Activated CD4-positive, alpha-beta T cell treated with anti-CD3 and anti-CD28 coated beads, Interleukin-2, amount 10 ng/mL, durations not matched to agents 7 days and 5 days (primary cell): ENCODE results near the gene PSME2. TPM values are rescaled to one million over a fixed set of nuclear protein-coding genes. Genes with fewer than 3 reads are reported as not detected.

Experiments used
- CTCF ChIA-PET: fragments of 350-600 bp; sonication (Branson Sonifier 250); formaldehyde crosslinking; loops from one replicate; lab custom pipeline; 2021; ENCODE audit warnings: antibody characterized with exemption; lab: Charles Lee
- POLR2A ChIA-PET: fragments of 350-600 bp; sonication (Branson Sonifier 250); formaldehyde crosslinking; loops from one replicate; lab custom pipeline; 2021; ENCODE audit warnings: antibody characterized with exemption; lab: Charles Lee
- DNase-seq: peaks from one replicate; pipeline ENCODE4 v3.0.0-alpha.2; 2020
- H3K27ac Mint-ChIP-seq: one replicate; pipeline ENCODE4 v1.8.0; 2021; ENCODE audit warnings: mild to moderate bottlenecking, moderate library complexity, mixed read lengths
- H3K27me3 Mint-ChIP-seq: one replicate; pipeline ENCODE4 v1.8.0; 2021; ENCODE audit warnings: mixed read lengths
- H3K36me3 Mint-ChIP-seq: one replicate; pipeline ENCODE4 v1.8.0; 2021; ENCODE audit warnings: low read depth, mixed read lengths
- H3K4me1 Mint-ChIP-seq: one replicate; pipeline ENCODE4 v1.8.0; 2021; ENCODE audit warnings: mixed read lengths
- H3K4me3 Mint-ChIP-seq: one replicate; pipeline ENCODE4 v1.8.0; 2021; ENCODE audit warnings: mild to moderate bottlenecking, moderate library complexity, mixed read lengths
- H3K9me3 Mint-ChIP-seq: one replicate; pipeline ENCODE4 v1.8.0; 2021; ENCODE audit warnings: mixed read lengths
- total RNA-seq, 2 experiments: library from RNA; stranded (reverse); gene quantifications; one replicate each; pipeline ENCODE4 v1.2.3, GENCODE V29; 2021

PSME2 gene, protein sequence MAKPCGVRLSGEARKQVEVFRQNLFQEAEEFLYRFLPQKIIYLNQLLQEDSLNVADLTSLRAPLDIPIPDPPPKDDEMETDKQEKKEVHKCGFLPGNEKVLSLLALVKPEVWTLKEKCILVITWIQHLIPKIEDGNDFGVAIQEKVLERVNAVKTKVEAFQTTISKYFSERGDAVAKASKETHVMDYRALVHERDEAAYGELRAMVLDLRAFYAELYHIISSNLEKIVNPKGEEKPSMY
- 100 to 1,000 TPM; 644 to 698 TPM for total RNA-seq

DNA sequence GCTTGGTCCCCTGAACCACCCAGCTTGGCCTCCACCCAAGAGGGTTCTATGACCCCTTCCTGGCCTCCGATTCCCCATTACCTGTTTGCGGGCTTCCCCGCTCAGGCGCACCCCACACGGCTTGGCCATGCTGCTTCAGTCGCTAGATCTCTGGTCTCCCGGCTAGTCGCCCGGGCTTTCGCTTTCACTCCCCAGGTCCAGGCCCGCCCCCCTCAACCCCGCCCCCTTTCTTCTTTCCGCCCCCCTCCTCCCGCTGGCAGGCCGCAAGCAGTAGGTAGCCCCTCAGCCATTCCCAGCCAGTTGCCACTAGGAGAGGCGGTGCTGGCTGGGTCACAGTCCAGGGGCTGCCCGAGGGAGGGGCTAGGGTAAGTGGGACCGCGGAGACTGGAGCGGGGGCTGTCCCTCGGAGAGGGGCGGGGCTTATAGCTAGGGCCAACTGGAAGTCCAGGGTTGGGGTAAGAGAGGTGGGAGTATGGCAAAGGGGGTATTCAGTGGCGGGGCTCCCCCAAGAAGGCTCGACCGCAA is at the start of gene PSME2:
TSS of gene PSME2 (minus strand) at position 158 of the 525 bp plus-strand sequence. CDS start at position 129, 29 bp downstream.
- no peaks in the 10 kb centered on the region for H3K9me3 Mint-ChIP-seq
- ChIA-PET CTCF (interaction anchor here (0.6 to 4.6 kb wide), 11 partner anchors 9 to 284 kb away, joined by 3 to 69 read pairs (median 4); partner anchors contain the start of genes IRF9, KHNYN and PSME1), POLR2A (interaction anchor here (1.2 to 3.6 kb wide), 5 partner anchors 9 to 100 kb away, joined by 3 to 25 read pairs (median 7); partner anchors contain the start of genes DCAF11, IRF9, NRL and PSME1)
- peak within 1 kb of the TSS; percentile 100 for H3K4me3 Mint-ChIP-seq
- H3K36me3 Mint-ChIP-seq, result peaks cover 78% of the 10 kb centered on the region
- H3K4me1 Mint-ChIP-seq, result peaks cover 71% of the 10 kb centered on the region
- H3K27me3 Mint-ChIP-seq, result no peaks in the 10 kb centered on the region
- H3K27ac Mint-ChIP-seq, result peak within 1 kb of the TSS; percentile 99
- DNase-seq, result peak; percentile 93

DNA sequence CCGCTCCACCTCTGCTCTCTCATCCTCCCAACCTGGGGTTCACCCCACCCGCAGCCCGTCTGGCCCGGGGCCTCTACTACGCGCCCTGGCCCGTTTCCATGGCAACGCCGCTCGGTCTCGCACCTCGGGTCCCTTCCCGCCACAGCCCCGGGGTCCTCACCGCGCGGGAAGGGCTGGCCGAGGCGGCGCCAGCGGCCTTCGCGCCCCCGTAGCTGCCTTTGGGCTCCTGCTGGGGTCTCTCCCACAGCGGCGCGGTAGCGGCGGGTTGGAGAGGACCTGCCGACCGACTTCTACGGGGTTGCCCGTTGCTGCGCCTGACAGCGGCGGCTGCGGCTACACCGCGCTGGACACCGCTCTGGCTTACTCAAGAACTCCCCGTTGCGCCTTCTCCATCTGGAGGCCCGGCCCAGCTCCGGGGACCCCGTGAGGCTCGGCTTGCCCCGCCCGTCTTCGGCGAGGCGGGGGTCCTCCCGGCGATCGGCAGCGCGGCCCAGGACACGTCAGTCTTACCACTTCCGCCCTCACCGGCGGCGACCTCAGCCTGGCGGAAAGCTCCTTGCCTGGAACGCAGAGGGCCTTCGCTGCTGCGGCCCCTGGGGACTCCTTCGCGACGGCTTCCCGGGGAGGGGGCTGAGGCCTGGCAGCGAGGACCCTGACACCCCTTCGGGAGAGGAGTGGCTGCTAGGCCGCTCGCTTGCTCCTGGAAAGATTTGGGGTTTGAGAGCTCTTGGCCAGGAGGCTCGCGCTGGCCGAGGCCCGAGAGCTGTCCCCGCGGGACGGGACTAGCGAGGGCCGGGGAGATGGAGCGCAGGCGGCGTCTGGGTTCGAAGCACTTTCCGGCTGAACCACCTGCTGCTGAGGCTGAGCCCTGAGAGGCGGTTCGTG is 49.0 kb upstream of the PSME2 start, which contains the start of gene TM9SF1:
TSS of gene TM9SF1 (minus strand) at position 256 of the 885 bp plus-strand sequence. CDS start 422 bp downstream, outside the sequence.
- H3K27ac Mint-ChIP-seq, result peak within 1 kb of the TSS; percentile 99
- no peaks in the 10 kb centered on the region for H3K9me3 Mint-ChIP-seq
- peaks cover 56% of the 10 kb centered on the region for H3K4me1 Mint-ChIP-seq
- POLR2A ChIA-PET, result interaction anchor here (0.6 to 1.2 kb wide), 4 partner anchors 9 to 112 kb away, joined by 3 to 4 read pairs (median 3); partner anchors contain the start of genes CIDEB and IRF9
- H3K36me3 Mint-ChIP-seq, result peaks cover 52% of the 10 kb centered on the region
- no peaks in the 10 kb centered on the region for H3K27me3 Mint-ChIP-seq
- H3K4me3 Mint-ChIP-seq, result peak within 1 kb of the TSS; percentile 98
- CTCF ChIA-PET, result interaction anchor here (0.5 to 2.3 kb wide), 14 partner anchors 11 to 236 kb away, joined by 3 to 12 read pairs (median 5); partner anchors contain the start of genes CHMP4A, CIDEB, IRF9 and LTB4R2
- DNase-seq, result peak; percentile 91

DNA sequence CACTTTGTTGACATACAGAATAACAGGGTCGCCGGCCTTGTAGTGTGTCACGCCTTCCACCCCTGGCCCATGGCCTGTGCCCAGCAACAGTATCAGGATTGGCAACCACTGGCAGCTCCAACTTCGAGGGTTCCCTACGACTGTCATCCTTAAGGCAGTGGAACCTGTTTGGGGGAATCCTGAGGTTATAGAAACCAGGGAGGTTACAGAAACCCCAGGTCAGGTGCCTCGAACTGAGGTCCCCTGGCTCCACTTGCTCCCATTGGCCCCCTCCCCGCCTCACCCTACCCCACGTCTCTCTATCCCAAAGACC is 48.4 kb upstream of the PSME2 start:
- Mint-ChIP-seq H3K27me3 (no peaks in the 10 kb centered on the region), H3K36me3 (peaks cover 53% of the 10 kb centered on the region), H3K4me3 (peak overlapping the region; percentile 98), H3K9me3 (no peaks in the 10 kb centered on the region), H3K27ac (peak overlapping the region; percentile 99), H3K4me1 (peaks cover 61% of the 10 kb centered on the region)
- POLR2A ChIA-PET, result interaction anchor here (1.2 kb wide), 1 partner anchor 34 kb away, joined by 4 read pairs; the partner anchor contains the start of gene IRF9
- CTCF ChIA-PET, result interaction anchor here (0.5 to 2.3 kb wide), 8 partner anchors 14 to 237 kb away, joined by 3 to 12 read pairs (median 5); partner anchors contain the start of genes IRF9, LTB4R2, MDP1 and TINF2
- DNase-seq, result no peak

DNA sequence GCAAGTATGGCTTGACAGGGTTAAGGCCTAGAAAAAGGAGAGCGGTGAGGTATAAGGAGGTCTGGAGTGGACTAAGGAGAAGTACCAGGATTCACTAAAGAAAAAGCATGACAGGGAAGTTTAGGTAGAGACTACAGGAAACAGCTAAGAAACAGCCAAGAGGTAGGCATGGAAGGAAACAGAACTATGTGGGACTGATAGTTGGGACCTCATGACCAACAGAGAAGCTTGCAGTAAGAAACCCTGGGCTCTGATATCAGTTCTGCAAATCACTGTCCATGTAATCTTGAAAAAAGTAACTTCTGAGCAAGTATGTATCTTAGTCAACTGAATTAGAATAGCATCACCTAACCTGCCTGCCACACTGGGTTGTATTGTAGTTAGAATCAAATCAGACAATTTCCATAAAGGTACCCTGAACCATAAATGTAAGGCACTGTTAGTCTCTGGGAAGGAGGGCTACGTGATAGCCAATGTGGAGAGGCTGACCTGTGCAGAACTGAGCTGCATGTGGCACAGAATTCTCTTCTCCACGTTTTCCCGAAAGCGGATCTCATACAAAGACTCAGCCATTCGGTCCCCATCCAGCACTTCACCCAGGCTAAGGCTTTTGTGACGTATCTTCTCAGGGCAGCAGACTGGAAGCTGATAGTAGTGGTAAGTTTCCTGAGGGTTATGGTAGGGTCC is 47.9 kb upstream of the PSME2 start:
- no peaks in the 10 kb centered on the region for H3K9me3 Mint-ChIP-seq
- peak overlapping the region; percentile 98 for H3K4me3 Mint-ChIP-seq
- no peaks in the 10 kb centered on the region for H3K27me3 Mint-ChIP-seq
- H3K27ac Mint-ChIP-seq, result peak overlapping the region; percentile 99
- peaks cover 50% of the 10 kb centered on the region for H3K36me3 Mint-ChIP-seq
- peaks cover 66% of the 10 kb centered on the region for H3K4me1 Mint-ChIP-seq
- ChIA-PET POLR2A (no interaction called here), CTCF (interaction anchor here (0.7 to 2.1 kb wide), 8 partner anchors 13 to 116 kb away, joined by 3 to 12 read pairs (median 4); partner anchors contain the start of genes CHMP4A, CIDEB, IRF9 and LTB4R2)
- DNase-seq, result no peak

DNA sequence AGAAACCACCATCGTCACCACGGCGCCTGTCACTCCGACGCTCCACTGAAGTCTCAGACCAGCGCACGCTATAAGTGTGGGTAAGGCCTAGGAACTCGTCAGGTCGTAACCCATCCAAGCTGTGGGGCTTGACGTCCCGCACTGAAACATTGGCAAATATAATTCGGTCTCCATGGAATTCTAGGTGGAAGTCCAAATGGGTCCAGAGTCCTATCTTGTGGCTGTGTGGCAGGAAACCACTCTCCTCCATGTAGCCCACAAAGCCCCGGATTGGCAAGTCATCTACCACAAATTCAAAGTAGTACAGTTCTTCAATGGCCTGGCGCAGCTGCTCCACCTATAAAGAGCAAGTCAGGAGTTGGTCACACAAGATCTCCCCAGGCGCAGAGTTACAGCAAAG is 46.5 kb upstream of the PSME2 start:
- Mint-ChIP-seq H3K27ac (peak overlapping the region; percentile 69), H3K4me1 (peaks cover 69% of the 10 kb centered on the region), H3K36me3 (peaks cover 45% of the 10 kb centered on the region), H3K9me3 (no peaks in the 10 kb centered on the region), H3K4me3 (no peak overlapping the region), H3K27me3 (no peaks in the 10 kb centered on the region)
- POLR2A ChIA-PET, result no interaction called here
- CTCF ChIA-PET, result interaction anchor here (0.6 to 1.5 kb wide), 2 partner anchors 20 to 69 kb away, joined by 3 to 5 read pairs; partner anchors contain the start of gene CHMP4A
- DNase-seq, result no peak

DNA sequence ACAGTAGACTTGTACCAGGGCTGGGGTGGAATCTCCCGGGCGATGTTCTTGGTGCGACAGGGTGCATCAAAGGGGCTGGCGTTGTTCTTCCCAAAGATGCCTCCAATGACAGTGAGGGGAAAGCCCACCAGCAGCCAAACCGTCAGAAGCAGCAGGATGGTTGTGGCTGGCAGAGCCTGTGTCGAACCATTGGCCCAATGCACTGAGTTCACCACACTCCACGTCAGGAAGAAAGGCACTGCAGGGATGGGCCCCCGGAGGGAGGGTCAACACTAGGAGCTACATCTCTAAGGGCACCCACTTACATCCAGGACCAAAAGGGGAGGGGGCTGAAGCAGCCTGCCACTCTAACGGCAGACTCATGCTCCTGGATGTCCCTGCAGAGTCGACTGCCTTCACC is 44.0 kb upstream of the PSME2 start:
- H3K9me3 Mint-ChIP-seq, result no peaks in the 10 kb centered on the region
- H3K27me3 Mint-ChIP-seq, result no peaks in the 10 kb centered on the region
- CTCF ChIA-PET, result no interaction called here
- no peak overlapping the region for H3K27ac Mint-ChIP-seq
- POLR2A ChIA-PET, result no interaction called here
- H3K4me3 Mint-ChIP-seq, result no peak overlapping the region
- H3K4me1 Mint-ChIP-seq, result peaks cover 69% of the 10 kb centered on the region
- no peak for DNase-seq
- peaks cover 40% of the 10 kb centered on the region for H3K36me3 Mint-ChIP-seq

DNA sequence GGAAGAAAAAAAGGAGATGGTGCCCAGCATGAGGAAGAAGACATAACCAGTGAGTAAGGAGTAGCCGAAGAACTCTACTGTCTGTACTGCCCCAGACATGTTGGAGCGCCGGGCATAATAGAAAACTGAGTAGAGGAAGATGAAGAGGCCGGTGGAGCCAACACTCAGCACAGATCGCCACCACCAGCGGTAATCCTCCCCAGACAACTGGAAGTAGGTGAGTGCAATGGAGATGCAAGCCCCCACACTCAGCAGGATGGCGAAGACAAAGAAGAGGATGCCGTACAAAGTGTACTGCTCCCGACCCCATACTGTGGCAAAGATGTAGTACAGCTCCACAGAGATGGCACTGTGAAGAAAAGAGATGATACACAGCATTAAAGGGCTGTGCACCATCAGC is 43.0 kb upstream of the PSME2 start:
- H3K9me3 Mint-ChIP-seq, result no peaks in the 10 kb centered on the region
- no peak for DNase-seq
- H3K27me3 Mint-ChIP-seq, result no peaks in the 10 kb centered on the region
- H3K27ac Mint-ChIP-seq, result peak overlapping the region; percentile 93
- POLR2A ChIA-PET, result no interaction called here
- no peak overlapping the region for H3K4me3 Mint-ChIP-seq
- peaks cover 62% of the 10 kb centered on the region for H3K4me1 Mint-ChIP-seq
- CTCF ChIA-PET, result interaction anchor here (1.8 to 6.5 kb wide), 4 partner anchors 16 to 107 kb away, joined by 6 to 44 read pairs (median 6); partner anchors contain the start of genes DCAF11, IRF9 and NRL
- peaks cover 44% of the 10 kb centered on the region for H3K36me3 Mint-ChIP-seq

DNA sequence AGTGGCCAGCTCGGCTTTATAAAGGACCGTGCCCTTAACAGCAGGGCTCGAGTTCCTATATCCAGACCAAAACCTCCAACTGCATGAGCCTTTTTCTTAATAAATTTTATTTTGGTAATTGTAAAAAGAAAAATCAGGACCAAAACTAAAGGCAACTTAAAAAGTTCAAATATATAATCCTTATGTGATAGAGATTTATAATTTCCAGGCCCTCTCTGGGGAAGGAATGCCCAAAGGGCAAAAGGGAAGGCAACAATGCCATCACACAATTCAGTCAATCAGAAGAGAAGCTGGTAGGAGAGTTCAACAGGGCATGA is 42.6 kb upstream of the PSME2 start:
- peaks cover 41% of the 10 kb centered on the region for H3K36me3 Mint-ChIP-seq
- ChIA-PET CTCF (interaction anchor here (0.6 to 6.5 kb wide), 8 partner anchors 13 to 108 kb away, joined by 3 to 44 read pairs (median 6); partner anchors contain the start of genes DCAF11, IRF9 and NRL), POLR2A (interaction anchor here (1.0 kb wide), 1 partner anchor 48 kb away, joined by 4 read pairs; the partner anchor contains the start of gene EMC9)
- no peak for DNase-seq
- peak overlapping the region; percentile 93 for H3K27ac Mint-ChIP-seq
- H3K4me1 Mint-ChIP-seq, result peaks cover 58% of the 10 kb centered on the region
- no peaks in the 10 kb centered on the region for H3K9me3 Mint-ChIP-seq
- no peaks in the 10 kb centered on the region for H3K27me3 Mint-ChIP-seq
- H3K4me3 Mint-ChIP-seq, result peak overlapping the region; percentile 89

DNA sequence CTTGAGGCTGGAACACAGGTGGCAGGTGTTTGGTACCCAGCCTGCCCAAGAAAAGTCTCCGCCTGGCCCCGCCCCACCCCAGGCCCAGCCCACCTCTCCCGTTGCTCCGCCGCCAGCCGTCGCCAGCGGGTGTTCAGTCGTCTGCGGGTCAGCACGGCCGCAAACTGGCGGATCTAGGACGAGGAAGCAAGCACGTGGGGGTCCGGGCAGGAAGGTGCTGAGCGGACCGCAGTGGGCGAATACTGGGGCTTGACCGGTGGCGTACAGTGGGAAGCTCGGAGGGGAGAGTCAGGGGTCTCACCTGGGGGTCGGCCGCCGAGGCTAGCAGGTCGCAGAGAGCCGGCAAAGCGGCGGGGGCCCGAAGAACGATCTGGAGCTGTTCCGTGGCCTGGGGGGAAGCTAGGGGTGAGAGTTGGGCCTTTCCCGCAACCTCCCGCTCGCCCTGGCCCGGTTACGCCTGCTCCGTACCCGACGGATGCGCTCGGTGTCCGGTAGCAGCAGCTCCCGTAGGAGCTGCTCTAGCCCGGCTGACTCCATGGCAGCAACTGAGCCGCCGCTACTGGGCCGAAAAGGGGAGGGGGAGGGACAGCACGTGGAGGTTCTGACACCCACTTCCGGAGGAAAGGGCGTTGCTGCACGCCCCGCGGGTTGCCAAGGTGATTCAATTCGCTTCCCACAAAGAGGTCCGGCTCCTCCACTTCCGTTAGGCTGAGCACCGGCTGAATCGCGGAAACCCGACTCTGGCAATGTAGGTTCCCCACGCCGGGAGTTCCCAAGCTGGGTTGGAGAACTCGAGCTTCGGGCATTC is 42.0 kb upstream of the PSME2 start, which contains the start of gene IPO4:
TSS of gene IPO4 (minus strand) at position 566 of the 808 bp plus-strand sequence. CDS start at position 537, 29 bp downstream.
- POLR2A ChIA-PET, result interaction anchor here (0.7 to 1.0 kb wide), 2 partner anchors 27 to 47 kb away, joined by 4 read pairs; partner anchors contain the start of genes EMC9 and MDP1
- DNase-seq, result peak; percentile 97
- H3K9me3 Mint-ChIP-seq, result no peaks in the 10 kb centered on the region
- peaks cover 41% of the 10 kb centered on the region for H3K36me3 Mint-ChIP-seq
- H3K4me3 Mint-ChIP-seq, result peak within 1 kb of the TSS; percentile 89
- no peaks in the 10 kb centered on the region for H3K27me3 Mint-ChIP-seq
- H3K4me1 Mint-ChIP-seq, result peaks cover 56% of the 10 kb centered on the region
- CTCF ChIA-PET, result interaction anchor here (0.6 to 6.5 kb wide), 10 partner anchors 13 to 108 kb away, joined by 3 to 44 read pairs (median 6); partner anchors contain the start of genes DCAF11, IRF9 and NRL
- peak within 1 kb of the TSS; percentile 93 for H3K27ac Mint-ChIP-seq

DNA sequence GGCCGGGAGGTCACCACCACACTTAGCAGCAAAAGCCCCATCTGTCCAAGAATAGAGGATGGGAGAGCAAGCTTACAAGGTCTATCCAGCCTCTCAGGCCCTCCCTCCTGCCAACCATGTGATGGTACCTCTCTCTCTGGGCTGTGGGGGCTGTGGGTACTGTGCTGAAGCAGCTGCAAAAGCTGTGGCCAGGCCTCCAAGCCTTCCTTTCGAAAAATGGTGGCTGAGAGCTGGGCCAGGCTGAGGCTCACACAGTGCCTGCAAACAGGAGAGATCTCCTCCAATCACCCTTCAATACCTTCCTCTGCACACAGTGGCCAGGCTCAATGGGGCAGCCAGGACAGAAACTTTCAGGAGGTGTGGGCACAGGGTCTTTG is 41.1 kb upstream of the PSME2 start:
- CTCF ChIA-PET, result interaction anchor here (1.2 to 6.5 kb wide), 7 partner anchors 14 to 109 kb away, joined by 3 to 44 read pairs (median 6); partner anchors contain the start of genes DCAF11, IRF9, NRL and TINF2
- Mint-ChIP-seq H3K4me1 (peaks cover 49% of the 10 kb centered on the region), H3K27ac (peak overlapping the region; percentile 93), H3K36me3 (peaks cover 42% of the 10 kb centered on the region), H3K9me3 (no peaks in the 10 kb centered on the region), H3K4me3 (peak overlapping the region; percentile 89), H3K27me3 (no peaks in the 10 kb centered on the region)
- DNase-seq, result no peak
- POLR2A ChIA-PET, result no interaction called here
